ENCODE measurements around the gene LASP1.

LASP1 gene

DNA sequence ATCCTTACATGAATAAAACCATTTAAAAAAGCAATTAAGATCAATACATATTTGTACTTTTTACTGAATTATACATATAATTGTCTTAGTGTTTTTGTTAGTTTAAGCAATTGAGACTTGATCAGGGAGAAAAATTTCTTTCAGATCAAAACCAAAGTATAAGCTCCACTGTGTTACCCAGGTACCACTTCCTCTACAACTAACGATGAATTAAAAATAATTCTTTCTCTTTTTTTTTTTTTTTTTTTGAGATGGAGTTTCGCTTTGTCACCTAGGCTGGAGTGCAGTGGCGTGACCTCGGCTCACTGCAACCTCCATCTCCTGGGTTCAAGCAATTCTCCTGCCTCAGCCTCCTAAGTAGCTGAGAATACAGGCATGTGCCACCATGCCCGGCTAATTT, 90.5 kb downstream of the LASP1 start:
- no peak for TF ChIP-seq ESRRG (CRISPR knock-in tag; IDR thresholded peaks at IDR 0.05)
- no peak for TF ChIP-seq GLIS3 (CRISPR knock-in tag; IDR thresholded peaks at IDR 0.05)
- no peak for TF ChIP-seq ZNF70 (CRISPR knock-in tag; IDR thresholded peaks at IDR 0.05)
- TF ChIP-seq RARB (CRISPR knock-in tag; IDR thresholded peaks at IDR 0.05): no peak
- TF ChIP-seq PATZ1 (CRISPR knock-in tag; IDR thresholded peaks at IDR 0.05; ENCODE audit: borderline replicate concordance): no peak
- no peak for TF ChIP-seq ZFP30 (CRISPR knock-in tag; IDR thresholded peaks at IDR 0.05)
- no peak for TF ChIP-seq TCF4 (CRISPR knock-in tag; IDR thresholded peaks at IDR 0.05; ENCODE audit: borderline replicate concordance)
- TF ChIP-seq TOX (CRISPR knock-in tag; IDR thresholded peaks at IDR 0.05; ENCODE audit: borderline replicate concordance): no peak
- TF ChIP-seq CSDC2 (CRISPR knock-in tag; IDR thresholded peaks at IDR 0.05): no peak
- TF ChIP-seq OSR1 (CRISPR knock-in tag; IDR thresholded peaks at IDR 0.05): no peak
- no peak for TF ChIP-seq BACH2 (CRISPR knock-in tag; IDR thresholded peaks at IDR 0.05; ENCODE audit: borderline replicate concordance)
- no peak for TF ChIP-seq CSRNP3 (CRISPR knock-in tag; IDR thresholded peaks at IDR 0.05)
- TF ChIP-seq ZNF565 (CRISPR knock-in tag; conservative IDR thresholded peaks at IDR 0.05; ENCODE audit: low read depth): no peak
- TF ChIP-seq ZNF8 (CRISPR knock-in tag; IDR thresholded peaks at IDR 0.05): no peak
- TF ChIP-seq, protein P1, sequence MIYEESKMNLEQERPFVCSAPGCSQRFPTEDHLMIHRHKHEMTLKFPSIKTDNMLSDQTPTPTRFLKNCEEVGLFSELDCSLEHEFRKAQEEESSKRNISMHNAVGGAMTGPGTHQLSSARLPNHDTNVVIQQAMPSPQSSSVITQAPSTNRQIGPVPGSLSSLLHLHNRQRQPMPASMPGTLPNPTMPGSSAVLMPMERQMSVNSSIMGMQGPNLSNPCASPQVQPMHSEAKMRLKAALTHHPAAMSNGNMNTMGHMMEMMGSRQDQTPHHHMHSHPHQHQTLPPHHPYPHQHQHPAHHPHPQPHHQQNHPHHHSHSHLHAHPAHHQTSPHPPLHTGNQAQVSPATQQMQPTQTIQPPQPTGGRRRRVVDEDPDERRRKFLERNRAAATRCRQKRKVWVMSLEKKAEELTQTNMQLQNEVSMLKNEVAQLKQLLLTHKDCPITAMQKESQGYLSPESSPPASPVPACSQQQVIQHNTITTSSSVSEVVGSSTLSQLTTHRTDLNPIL (CRISPR knock-in tag; IDR thresholded peaks at IDR 0.05; ENCODE audit: low read depth): no peak
- TF ChIP-seq ARNTL (CRISPR knock-in tag; IDR thresholded peaks at IDR 0.05; ENCODE audit: borderline replicate concordance, low read depth): no peak
- no peak for ATAC-seq

- no peak for TF ChIP-seq ESRRG (CRISPR knock-in tag; IDR thresholded peaks at IDR 0.05)
- no peak for TF ChIP-seq PPARA (CRISPR knock-in tag; IDR thresholded peaks at IDR 0.05; ENCODE audit: borderline replicate concordance)
- TF ChIP-seq, protein P1 (CRISPR knock-in tag; IDR thresholded peaks at IDR 0.05; ENCODE audit: low read depth): no peak
- no peak for TF ChIP-seq OSR1 (CRISPR knock-in tag; IDR thresholded peaks at IDR 0.05)
- no peak for TF ChIP-seq PATZ1 (CRISPR knock-in tag; IDR thresholded peaks at IDR 0.05; ENCODE audit: borderline replicate concordance)
- TF ChIP-seq ZFP30 (CRISPR knock-in tag; IDR thresholded peaks at IDR 0.05): no peak
- TF ChIP-seq CSRNP3 (CRISPR knock-in tag; IDR thresholded peaks at IDR 0.05): no peak
- no peak for ATAC-seq
These were observed 91.6 kb downstream of the LASP1 start for GRCh38 chr17:38961413-38961812.

DNA sequence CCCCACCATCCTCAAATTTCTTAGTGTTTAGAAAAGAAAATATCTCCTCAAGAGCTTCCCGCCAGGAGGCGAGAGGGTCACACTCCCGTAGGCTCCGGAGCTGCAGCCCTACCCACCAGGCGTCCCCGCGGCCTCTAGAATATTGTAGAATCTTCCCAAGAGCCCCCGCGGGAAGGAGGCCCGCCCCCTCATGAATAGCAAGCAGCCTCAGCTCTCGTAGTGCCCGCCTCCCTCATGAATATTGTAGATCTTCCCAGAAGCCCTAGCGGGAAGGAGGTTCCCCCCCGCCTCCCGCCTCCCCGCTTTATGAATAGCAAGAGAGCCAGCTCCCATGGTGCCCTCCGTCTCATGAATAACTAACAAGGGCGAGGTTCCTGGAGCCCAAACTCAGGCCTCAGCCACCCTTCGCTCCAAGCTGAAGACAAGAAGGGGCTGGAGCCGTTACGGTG, 97.5 kb downstream of the LASP1 start, which contains the start of gene FBXO47:
FBXO47 (minus strand) TSS at position 114 of the 449 bp plus-strand sequence. CDS start 4,378 bp downstream, outside the sequence.
- no peak for ATAC-seq
- TF ChIP-seq SNAI2 (CRISPR knock-in tag; IDR thresholded peaks at IDR 0.05): no peak

- no peak for ATAC-seq
- TF ChIP-seq ZNF565 (CRISPR knock-in tag; conservative IDR thresholded peaks at IDR 0.05; ENCODE audit: low read depth) (no peak), BACH2 (CRISPR knock-in tag; IDR thresholded peaks at IDR 0.05; ENCODE audit: borderline replicate concordance) (no peak), ZNF8 (CRISPR knock-in tag; IDR thresholded peaks at IDR 0.05) (no peak), CSRNP3 (CRISPR knock-in tag; IDR thresholded peaks at IDR 0.05) (no peak), ZNF70 (CRISPR knock-in tag; IDR thresholded peaks at IDR 0.05) (no peak), SNAI2 (CRISPR knock-in tag; IDR thresholded peaks at IDR 0.05) (no peak), TOX (CRISPR knock-in tag; IDR thresholded peaks at IDR 0.05; ENCODE audit: borderline replicate concordance) (no peak), ESRRG (CRISPR knock-in tag; IDR thresholded peaks at IDR 0.05) (no peak)
These were observed 99.4 kb downstream of the LASP1 start for GRCh38 chr17:38969281-38969680.

Measured in SK-N-SH treated with all-trans-retinoic acid at 6 μM for 48 hours (cell line).